ENCODE results near the gene ZNHIT6.

Gene ZNHIT6

DNA sequence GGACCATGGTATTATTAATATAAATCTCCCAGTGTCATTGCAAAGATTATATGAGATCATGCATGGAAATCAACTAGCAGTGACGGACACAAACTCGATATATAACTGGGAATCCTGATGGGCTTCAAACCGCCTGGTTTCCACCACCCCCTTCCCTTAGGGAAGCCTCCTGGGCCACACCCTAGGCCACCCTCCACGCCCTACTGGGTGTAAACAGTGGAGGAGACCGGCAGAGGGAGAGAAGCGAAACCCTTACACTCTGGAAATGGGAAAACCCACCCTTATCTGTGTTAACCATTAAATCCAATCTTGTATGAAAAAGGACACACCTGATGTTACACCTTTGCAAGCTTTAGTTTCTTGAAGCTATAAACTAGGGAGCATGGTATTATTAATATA, 595 bp upstream of the ZNHIT6 start:
- TF ChIP-seq, protein P1, sequence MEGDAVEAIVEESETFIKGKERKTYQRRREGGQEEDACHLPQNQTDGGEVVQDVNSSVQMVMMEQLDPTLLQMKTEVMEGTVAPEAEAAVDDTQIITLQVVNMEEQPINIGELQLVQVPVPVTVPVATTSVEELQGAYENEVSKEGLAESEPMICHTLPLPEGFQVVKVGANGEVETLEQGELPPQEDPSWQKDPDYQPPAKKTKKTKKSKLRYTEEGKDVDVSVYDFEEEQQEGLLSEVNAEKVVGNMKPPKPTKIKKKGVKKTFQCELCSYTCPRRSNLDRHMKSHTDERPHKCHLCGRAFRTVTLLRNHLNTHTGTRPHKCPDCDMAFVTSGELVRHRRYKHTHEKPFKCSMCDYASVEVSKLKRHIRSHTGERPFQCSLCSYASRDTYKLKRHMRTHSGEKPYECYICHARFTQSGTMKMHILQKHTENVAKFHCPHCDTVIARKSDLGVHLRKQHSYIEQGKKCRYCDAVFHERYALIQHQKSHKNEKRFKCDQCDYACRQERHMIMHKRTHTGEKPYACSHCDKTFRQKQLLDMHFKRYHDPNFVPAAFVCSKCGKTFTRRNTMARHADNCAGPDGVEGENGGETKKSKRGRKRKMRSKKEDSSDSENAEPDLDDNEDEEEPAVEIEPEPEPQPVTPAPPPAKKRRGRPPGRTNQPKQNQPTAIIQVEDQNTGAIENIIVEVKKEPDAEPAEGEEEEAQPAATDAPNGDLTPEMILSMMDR (IDR thresholded peaks at IDR 0.05; ENCODE audit: low read depth, low read length) = no peak

GRCh38 chr1:85707267-85707989, 805 bp downstream of the ZNHIT6 start:
- H3K4me3 ChIP-seq (ENCODE audit: low read depth, low read length) = peak overlapping the region; percentile 78
- TF ChIP-seq, protein P1 (IDR thresholded peaks at IDR 0.05; ENCODE audit: low read depth, low read length) = no peak

More for the DNA sequence above, 595 bp upstream of the ZNHIT6 start:
- H3K4me3 ChIP-seq (ENCODE audit: low read depth, low read length) = peak overlapping the region; percentile 78

DNA sequence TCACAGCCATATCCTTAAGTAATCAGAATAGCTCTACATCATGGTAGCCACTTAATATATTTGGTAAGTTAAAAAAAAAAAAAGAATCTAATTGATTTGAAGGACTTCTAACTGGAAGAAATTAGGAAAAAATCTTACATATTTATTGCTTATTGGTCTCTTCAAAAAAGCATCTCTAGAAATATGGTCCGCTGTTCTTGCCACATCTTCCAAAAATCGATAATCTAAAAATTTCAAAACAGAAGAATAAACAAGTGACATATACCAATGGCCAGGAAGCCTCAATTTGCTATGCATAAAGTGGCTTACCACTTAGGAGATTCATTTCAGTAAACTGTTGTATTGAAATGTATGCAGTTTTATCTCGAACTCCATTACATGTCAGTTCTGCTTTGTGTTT, 2.3 kb downstream of the ZNHIT6 start:
- H3K4me3 ChIP-seq (ENCODE audit: low read depth, low read length) = no peak overlapping the region
- TF ChIP-seq, protein P1 (IDR thresholded peaks at IDR 0.05; ENCODE audit: low read depth, low read length) = no peak

GRCh38 chr1:85700422-85700821, 7.8 kb downstream of the ZNHIT6 start:
- no peak overlapping the region for H3K4me3 ChIP-seq (ENCODE audit: low read depth, low read length)
- TF ChIP-seq, protein P1 (IDR thresholded peaks at IDR 0.05; ENCODE audit: low read depth, low read length) = no peak

DNA sequence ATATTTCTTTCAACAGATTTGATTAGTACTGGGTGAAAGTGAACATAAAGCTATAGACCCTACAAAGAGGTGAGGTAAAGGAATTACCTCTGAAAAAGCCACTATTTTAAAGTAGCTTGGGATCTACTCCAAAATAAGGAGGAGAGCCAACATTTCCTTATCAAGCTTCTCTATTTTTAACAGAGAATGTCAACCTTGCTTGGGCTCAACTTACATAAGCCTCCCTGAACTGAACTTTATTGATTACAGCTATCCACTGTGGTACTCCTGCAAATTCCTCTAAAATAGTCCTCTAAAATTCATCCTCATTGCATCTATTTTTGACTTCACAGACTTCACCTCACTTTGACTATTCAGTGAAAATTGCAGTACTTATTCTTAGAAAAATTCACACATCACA, 10.3 kb downstream of the ZNHIT6 start:
- H3K4me3 ChIP-seq (ENCODE audit: low read depth, low read length) = no peak overlapping the region
- TF ChIP-seq, protein P1 (IDR thresholded peaks at IDR 0.05; ENCODE audit: low read depth, low read length) = no peak

- H3K4me3 ChIP-seq (ENCODE audit: low read depth, low read length) = no peak overlapping the region
- TF ChIP-seq, protein P1 (IDR thresholded peaks at IDR 0.05; ENCODE audit: low read depth, low read length) = peak; percentile 23; the same call in 1 of the 2 replicates
Measured at GRCh38 chr1:85692730-85693314, 15.4 kb downstream of the ZNHIT6 start.

DNA sequence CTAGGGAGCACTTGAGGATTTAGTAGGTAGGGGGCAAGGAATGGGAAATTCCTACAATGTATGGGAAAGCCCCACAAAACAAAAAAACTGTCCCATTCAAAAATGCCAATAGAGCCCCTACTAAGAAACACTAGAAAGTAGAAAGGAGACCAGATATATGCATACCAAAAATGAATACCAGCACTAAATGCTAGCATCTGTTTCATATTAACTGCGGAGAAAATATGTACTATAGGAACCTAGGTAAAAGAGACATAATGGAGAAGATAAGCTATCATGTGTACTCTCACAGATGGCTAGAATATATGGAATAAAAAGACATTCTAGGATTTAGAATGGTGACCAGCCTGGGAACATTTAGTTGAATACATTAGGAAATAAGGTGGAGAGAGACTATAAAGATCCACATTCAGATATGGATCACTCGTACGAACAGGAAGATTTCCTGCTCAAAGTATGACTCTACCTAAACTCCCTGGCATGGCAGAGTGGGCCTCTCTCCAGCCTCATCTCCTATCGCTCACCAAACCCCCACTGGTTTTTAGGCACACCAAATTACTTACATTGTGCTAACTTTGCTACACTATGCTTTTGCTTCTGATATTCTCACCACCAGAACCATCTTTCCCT, 18.3 kb downstream of the ZNHIT6 start:
- TF ChIP-seq, protein P1 (IDR thresholded peaks at IDR 0.05; ENCODE audit: low read depth, low read length) = no peak
- no peak overlapping the region for H3K4me3 ChIP-seq (ENCODE audit: low read depth, low read length)
